Stimulated activated CD4-positive, alpha-beta T cell treated with anti-CD3 and anti-CD28 coated beads, TNF-alpha, amount 100 ng/mL, for 48 hours (primary cell): Measurements from ENCODE around the gene CHID1.

Source experiments
- DNase-seq, 3 donors: peaks; one replicate each; pipeline ENCODE4 v3.0.0-alpha.2; 2020; ENCODE audit warnings: low read depth in 3 of 3

CHID1 gene

GRCh38 chr11:933142-933851, 22.7 kb upstream of the CHID1 start:
- no peak for DNase-seq

- no peak for DNase-seq
Measured at GRCh38 chr11:932435-932834, 21.8 kb upstream of the CHID1 start.

DNA sequence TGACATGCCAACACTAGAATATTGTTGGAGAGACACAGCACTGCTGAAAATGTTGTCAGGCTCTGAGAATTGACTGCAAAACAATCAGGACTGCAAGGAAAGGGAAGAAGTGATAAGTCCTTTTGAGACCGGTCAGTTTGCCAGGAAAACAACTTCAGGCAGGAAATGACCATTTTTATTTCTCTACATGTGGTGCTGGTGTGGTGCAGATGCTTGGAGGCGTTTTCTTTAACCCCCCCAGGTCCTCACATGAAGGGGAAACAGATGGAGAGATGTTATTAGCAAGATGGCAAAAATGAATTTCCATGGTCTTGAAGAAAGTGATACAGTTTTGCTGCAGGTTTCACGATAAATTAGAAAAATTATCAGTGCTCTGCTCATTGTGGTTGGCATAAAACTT, 20.8 kb upstream of the CHID1 start:
- DNase-seq: no peak

DNA sequence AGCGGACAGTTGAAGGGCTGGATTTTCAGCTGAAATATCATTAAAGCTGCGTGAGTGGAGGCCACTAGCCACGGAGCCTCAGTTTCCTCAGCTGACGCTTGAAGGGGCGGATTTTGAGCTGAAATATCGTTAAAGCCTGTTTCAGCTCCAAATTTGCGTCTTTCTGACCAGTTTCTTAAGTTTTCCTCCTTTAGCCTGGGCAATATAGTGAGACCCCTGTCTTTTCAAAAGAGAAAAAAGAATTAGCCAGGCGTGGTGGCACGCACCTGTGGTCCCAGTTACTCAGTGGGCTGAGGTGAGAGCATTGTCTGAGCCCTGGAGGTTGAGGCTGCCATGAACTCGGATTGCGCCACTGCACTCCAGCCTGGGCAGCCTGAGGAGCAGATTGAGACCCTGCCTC, 18.8 kb upstream of the CHID1 start:
- no peak for DNase-seq

GRCh38 chr11:928786-929185, 18.2 kb upstream of the CHID1 start:
- DNase-seq: no peak

- no peak for DNase-seq
Measured at GRCh38 chr11:927871-928270, 17.3 kb upstream of the CHID1 start.

DNA sequence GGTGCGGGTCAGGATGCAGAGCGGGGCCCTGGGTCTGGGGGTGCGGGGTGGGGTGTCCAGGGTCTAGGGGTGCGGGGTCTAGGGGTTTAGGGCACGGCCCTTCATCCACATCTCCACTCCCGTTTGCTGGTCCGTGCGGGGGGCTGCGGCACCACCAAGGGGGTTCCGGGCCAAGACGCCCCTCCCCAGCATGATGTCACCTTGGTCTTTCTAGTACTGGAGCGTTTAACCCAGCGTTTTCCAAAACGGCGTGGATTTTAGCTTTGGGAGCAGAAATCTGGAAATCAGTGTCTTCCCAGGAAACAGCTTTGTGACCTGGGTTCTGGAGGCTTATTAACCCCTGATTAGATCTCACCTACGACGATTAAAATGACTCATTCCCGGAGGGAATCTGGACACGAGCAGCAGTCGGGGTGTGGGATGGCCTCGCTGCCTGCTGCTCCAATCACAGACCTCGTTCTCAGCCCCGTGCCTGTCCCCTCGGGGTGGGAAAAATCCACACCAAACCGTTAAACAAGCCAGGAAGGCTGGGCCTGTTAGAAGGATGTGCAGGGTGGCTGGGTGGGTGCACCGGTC, 15.8 kb upstream of the CHID1 start:
- no peak for DNase-seq

- DNase-seq: peak; percentile 82 to 94 (median 86)
Measured at GRCh38 chr11:925496-926301, 15.1 kb upstream of the CHID1 start, which contains the start of gene AP2A2. Gene AP2A2 (plus strand): TSS chr11:925870. CDS start chr11:926022, 152 bp downstream.

DNA sequence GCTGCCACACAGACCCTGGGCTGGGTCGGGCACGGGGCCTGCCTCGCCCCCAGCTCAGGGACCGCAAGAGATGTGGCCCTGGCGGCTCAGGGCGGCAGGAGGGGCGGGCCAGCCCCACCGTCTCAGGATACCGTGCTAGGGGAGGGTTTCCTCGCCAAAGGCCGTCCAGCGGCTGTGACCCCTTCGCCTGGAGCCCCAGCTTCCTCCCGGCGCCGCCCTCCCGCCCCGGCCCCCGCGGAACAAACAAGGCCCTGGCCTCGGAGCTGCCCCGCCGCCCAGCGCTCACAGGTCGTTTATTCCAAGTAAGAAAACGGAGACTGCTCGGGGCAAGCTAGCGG, 14.5 kb upstream of the CHID1 start:
- no peak for DNase-seq

- DNase-seq: no peak
Measured at GRCh38 chr11:924406-925157, 14.0 kb upstream of the CHID1 start.

GRCh38 chr11:923691-924405, 13.2 kb upstream of the CHID1 start:
- no peak for DNase-seq

DNA sequence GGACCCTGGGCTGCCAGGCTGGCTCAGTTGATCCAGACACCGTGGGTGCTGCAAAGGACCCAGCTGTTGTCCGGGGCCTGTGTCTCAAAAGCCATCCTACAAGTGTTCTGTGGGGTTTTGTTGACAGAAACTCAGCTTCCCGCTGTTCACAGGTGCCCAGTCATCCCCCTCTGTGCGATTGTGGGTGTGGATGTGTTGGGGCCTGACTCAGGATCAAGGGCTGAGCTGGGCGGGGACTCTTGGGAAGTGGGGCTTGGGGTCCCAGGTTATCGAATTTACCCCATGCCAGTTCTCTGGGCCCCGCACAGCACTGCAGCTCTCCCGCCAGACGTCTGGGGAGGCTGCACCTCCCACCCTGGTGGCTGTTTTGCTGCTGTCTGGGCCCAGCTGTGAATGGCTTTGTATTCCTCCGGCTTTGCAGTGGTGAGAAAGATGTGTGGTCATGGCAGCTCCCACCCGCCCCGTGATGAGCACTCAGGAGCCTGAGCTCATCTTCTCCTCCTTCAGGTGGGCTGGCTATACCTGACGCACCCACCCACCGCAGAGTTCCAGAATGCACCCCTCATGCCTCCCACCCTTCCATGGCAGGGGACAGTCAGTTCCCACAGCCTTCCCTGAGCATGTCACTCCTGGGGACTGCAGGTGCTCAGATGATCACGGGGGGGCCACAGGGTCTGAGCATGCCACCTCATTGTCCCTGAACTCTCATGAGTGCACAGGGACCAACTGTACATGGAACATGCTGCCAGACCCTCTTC, 11.5 kb upstream of the CHID1 start:
- DNase-seq: no peak

- DNase-seq: no peak
Measured at GRCh38 chr11:917426-917825, 6.8 kb upstream of the CHID1 start.

- no peak for DNase-seq
Measured at GRCh38 chr11:914747-915501, 4.3 kb upstream of the CHID1 start.

GRCh38 chr11:914204-914603, 3.6 kb upstream of the CHID1 start:
- DNase-seq: no peak

- no peak for DNase-seq
Measured at GRCh38 chr11:913043-913442, 2.4 kb upstream of the CHID1 start.

- no peak for DNase-seq
Measured at GRCh38 chr11:912266-912665, 1.7 kb upstream of the CHID1 start.

DNA sequence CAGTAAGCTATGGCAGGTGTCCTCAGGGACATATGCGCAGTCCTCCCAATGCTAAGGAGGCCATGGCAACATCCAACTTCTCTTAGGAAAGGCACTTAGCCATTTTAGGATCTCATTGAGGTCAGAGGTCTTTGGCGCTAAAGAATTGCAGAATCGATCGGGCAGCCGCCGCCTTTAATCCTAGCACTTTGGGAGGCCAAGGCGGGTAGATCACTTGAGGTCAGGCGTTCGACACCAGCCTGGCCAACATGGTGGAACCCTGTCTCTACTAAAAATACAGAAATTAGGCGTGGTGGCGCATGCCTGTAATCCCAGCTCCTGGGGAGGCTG, 1.2 kb upstream of the CHID1 start:
- DNase-seq: no peak

GRCh38 chr11:911031-911889, 650 bp upstream of the CHID1 start:
- DNase-seq: peak in 1 of 3 donors; percentile 27
